ENCODE measurements around the gene KRT39.
"Not testable (repeated sequence)": the region's sequence is repeated elsewhere in the genome, so short reads cannot be mapped to it uniquely, and the experiment has no call there.

The KRT39 gene

DNA sequence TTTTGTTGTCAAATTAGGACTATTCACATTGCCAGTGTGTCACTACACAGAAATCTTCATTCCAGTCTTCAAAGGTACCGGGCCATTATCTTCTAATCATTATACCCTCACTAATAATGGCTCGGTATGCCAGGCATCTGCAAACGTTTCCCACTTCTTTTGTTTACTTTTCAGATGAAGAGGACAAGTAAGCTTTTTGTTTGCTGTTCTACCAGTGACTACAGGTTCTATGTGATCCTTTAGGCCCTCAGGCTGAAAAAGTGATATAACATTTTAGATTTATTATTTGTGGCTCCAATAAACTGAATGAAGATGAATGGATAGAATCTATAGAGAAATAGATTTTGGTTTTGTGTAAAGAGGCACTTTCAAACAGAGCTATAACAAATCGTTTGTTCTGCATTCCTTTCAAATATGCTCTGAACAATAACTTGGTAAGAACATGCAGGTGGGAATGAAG is 42.6 kb upstream of the KRT39 start:
- no peak for TF ChIP-seq CTCF (IDR thresholded peaks at IDR 0.05; ENCODE audit: borderline replicate concordance, insufficient read depth, low read depth, low read length)
- no peak overlapping the region for H3K4me3 ChIP-seq (ENCODE audit: low read depth, low read length)

- TF ChIP-seq CTCF (IDR thresholded peaks at IDR 0.05; ENCODE audit: borderline replicate concordance, insufficient read depth, low read depth, low read length), result no peak
- no peak within 1 kb of the TSS for H3K4me3 ChIP-seq (ENCODE audit: low read depth, low read length)
Observed at GRCh38 chr17:41008811-41009210, 42.1 kb upstream of the KRT39 start, which contains the start of gene KRTAP3-1. TSS of gene KRTAP3-1 (minus strand) at chr17:41009128. CDS start at chr17:41009074, 54 bp downstream.

- H3K4me3 ChIP-seq (ENCODE audit: low read depth, low read length), result no peak overlapping the region
- no peak for TF ChIP-seq CTCF (IDR thresholded peaks at IDR 0.05; ENCODE audit: borderline replicate concordance, insufficient read depth, low read depth, low read length)
Observed at GRCh38 chr17:41004397-41004796, 37.6 kb upstream of the KRT39 start.

- no peak for TF ChIP-seq CTCF (IDR thresholded peaks at IDR 0.05; ENCODE audit: borderline replicate concordance, insufficient read depth, low read depth, low read length)
- no peak overlapping the region for H3K4me3 ChIP-seq (ENCODE audit: low read depth, low read length)
Observed at GRCh38 chr17:41003926-41004325, 37.2 kb upstream of the KRT39 start.

DNA sequence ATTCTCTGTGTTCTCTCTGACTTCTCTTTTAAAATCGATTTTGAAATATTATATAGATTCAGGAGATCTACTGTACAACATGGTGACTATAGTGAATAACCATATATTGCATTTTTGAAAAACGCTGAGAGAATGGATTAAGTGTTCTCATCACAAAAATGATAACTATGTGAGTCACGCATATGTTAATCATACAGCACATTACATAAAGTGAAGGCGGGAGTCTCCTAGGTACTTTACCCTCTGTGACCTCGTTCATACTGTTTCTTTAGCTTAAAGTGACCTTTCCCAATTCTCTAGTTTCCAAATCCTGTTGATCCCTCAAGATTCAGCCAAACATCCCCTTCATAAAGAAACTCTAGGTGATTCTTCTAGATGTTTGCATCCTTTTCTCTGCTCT is 36.1 kb upstream of the KRT39 start:
- no peak overlapping the region for H3K4me3 ChIP-seq (ENCODE audit: low read depth, low read length)
- TF ChIP-seq CTCF (IDR thresholded peaks at IDR 0.05; ENCODE audit: borderline replicate concordance, insufficient read depth, low read depth, low read length), result no peak

DNA sequence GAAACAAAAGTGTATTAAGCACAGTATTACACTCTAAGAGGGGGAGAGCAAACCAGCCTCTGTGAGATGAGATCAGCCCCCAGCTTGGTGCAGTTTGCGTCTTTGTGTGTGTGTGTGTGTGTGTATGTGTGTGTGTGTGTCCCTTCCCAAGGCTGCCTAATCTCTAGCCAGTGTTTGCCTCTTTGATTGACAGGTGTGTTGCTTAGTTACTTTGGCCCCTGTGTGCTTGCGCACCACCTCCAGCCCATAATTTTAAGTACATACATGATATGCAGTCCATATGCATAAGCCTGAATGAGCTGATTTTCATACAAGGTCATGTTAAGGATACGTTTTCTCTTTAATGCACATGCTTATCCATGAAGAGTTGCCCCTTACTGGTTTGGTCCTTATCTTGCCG is 35.0 kb upstream of the KRT39 start:
- no peak overlapping the region for H3K4me3 ChIP-seq (ENCODE audit: low read depth, low read length)
- TF ChIP-seq CTCF (IDR thresholded peaks at IDR 0.05; ENCODE audit: borderline replicate concordance, insufficient read depth, low read depth, low read length), result no peak

DNA sequence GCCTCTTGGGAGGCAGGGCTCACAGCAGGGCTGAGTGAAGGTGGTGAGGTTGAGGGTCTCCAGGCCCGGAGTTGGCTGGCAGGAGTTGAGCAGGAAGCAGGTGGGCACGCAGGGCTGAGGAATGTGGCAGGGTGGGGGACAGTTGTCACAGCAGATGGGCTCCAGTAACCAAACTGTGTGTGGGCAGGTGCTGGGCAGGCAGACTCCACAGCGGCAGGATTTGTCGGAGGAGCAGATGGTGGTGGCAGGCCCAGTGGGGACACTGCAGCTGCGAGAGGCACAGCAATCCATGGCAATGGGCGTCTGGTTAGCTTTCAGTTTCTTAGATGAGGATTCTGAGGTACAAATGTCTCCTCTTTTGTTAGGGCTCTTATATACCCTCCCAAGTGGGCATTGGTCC is 32.8 kb upstream of the KRT39 start, which contains the start of gene KRTAP3-2:
Gene KRTAP3-2 (minus strand): TSS at position 344 of the 400 bp plus-strand sequence. CDS start 53 bp downstream, at position 291.
- H3K4me3 ChIP-seq (ENCODE audit: low read depth, low read length), result not testable (repeated sequence)

DNA sequence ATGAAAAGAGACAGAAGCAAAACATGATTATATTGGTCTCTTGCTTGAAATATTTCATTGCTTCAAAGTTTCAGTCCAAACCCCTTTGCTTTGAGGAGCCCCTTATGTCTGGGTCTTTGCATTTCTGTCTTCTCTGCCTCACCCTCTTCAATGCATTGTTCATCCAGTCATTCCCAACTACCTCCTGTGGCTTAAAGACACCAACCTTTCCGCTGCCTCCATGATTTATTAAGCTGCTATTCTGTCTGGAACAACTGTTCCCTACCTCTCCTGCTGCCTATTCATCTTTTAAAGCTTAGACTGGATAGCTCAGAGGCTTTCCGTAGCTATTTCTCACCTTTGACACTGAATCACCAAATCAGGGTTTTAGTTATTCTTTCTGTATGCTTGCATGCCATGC is 30.6 kb upstream of the KRT39 start:
- TF ChIP-seq CTCF (IDR thresholded peaks at IDR 0.05; ENCODE audit: borderline replicate concordance, insufficient read depth, low read depth, low read length), result no peak

More for the DNA sequence above, 30.6 kb upstream of the KRT39 start:
- H3K4me3 ChIP-seq (ENCODE audit: low read depth, low read length), result no peak overlapping the region
